Caco-2 (cell line): ENCODE data around the gene P4HA2. TPM values are rescaled to one million over a fixed set of nuclear protein-coding genes. Genes with fewer than 3 reads are reported as not detected.

Source experiments
- BruUV-seq: library from RNA; stranded (reverse); fragments of 400-500 nt; replicated peaks from 2 replicates; lab custom pipeline; 2021; lab: Mats Ljungman, UMichigan
- CTCF ChIA-PET: fragments of 300-600 bp; sonication (Branson Sonifier 250); formaldehyde crosslinking; loops from one replicate; lab custom pipeline; 2022; ENCODE audit warnings: antibody characterized with exemption; lab: Charles Lee
- POLR2A ChIA-PET: fragments of 300-600 bp; sonication (Branson Sonifier 250); formaldehyde crosslinking; loops from one replicate; lab custom pipeline; 2022; ENCODE audit warnings: antibody characterized with exemption; lab: Charles Lee
- DNase-seq, 2 experiments: peaks; one replicate each; pipeline versions ENCODE4 v3.0.0 to v3.0.0-alpha.2; 2020 to 2022
- H3K27me3 ChIP-seq: replicated peaks from 2 replicates; pipeline ENCODE4 v1.6.0; 2011; ENCODE audit warnings: low read length; ENCODE audit not compliant: control insufficient read depth, insufficient read depth
- H3K36me3 ChIP-seq: 2 replicates; pipeline ENCODE4 v1.5.1; 2011; ENCODE audit warnings: low read length; ENCODE audit not compliant: control insufficient read depth, insufficient read depth
- H3K4me1 ChIP-seq: fragments of 250-450 bp; sonication (Bioruptor Pico); 2 replicates; pipeline ENCODE4 v1.5.1; 2020; ENCODE audit warnings: mild to moderate bottlenecking
- H3K4me3 ChIP-seq: 2 replicates; pipeline ENCODE4 v1.5.1; 2011; ENCODE audit warnings: low read depth, mild to moderate bottlenecking, control low read depth, low read length
- H3K9me3 ChIP-seq: fragments of 250-450 bp; sonication (Bioruptor Pico); 2 replicates; pipeline ENCODE4 v1.5.1; 2020; ENCODE audit warnings: mild to moderate bottlenecking, moderate library complexity
- H3K27ac Mint-ChIP-seq: one replicate; pipeline ENCODE4 v1.8.0; 2022; ENCODE audit warnings: mixed read lengths; ENCODE audit not compliant: unreplicated experiment
- H3K27me3 Mint-ChIP-seq: one replicate; pipeline ENCODE4 v1.8.0; 2022; ENCODE audit warnings: mixed read lengths; ENCODE audit not compliant: insufficient read depth, unreplicated experiment
- H3K36me3 Mint-ChIP-seq: one replicate; pipeline ENCODE4 v1.8.0; 2022; ENCODE audit warnings: mild to moderate bottlenecking, mixed read lengths; ENCODE audit not compliant: insufficient read depth, unreplicated experiment
- H3K4me1 Mint-ChIP-seq: one replicate; pipeline ENCODE4 v1.8.0; 2022; ENCODE audit warnings: low read depth, mixed read lengths; ENCODE audit not compliant: unreplicated experiment
- H3K4me3 Mint-ChIP-seq: one replicate; pipeline ENCODE4 v1.8.0; 2022; ENCODE audit warnings: mild to moderate bottlenecking, moderate library complexity, mixed read lengths; ENCODE audit not compliant: unreplicated experiment
- H3K9me3 Mint-ChIP-seq: one replicate; pipeline ENCODE4 v1.8.0; 2022; ENCODE audit warnings: mixed read lengths; ENCODE audit not compliant: unreplicated experiment
- CTCF ChIP-seq, 2 experiments: fragments of 200-600 bp in 1 of 2; IDR thresholded peaks; 1 replicate in 1 of 2; 2 replicates in 1 of 2; pipeline versions ENCODE4 v1.5.1 to v1.8.0; 2011 to 2022; ENCODE audit warnings: antibody characterized with exemption in 1 of 2, control low read depth in 1 of 2, inconsistent platforms in 1 of 2, low read depth in 1 of 2, low read length in 1 of 2, mild to moderate bottlenecking in 1 of 2, moderate library complexity in 1 of 2; ENCODE audit not compliant: insufficient read depth in 1 of 2, severe bottlenecking in 1 of 2, unreplicated experiment in 1 of 2
- intact Hi-C: fragments of 100-400 bp; cut with micrococcal nuclease; formaldehyde crosslinking; loops from one replicate; pipeline ENCODE4 v1.10.0; 2022; ENCODE audit not compliant: unreplicated experiment
- microRNA-seq: library from miRNA; unstranded; fragments of <30 nt; microRNA quantifications from one replicate; pipeline ENCODE4 v1.2.0, GENCODE V29; 2022
- total RNA-seq: library from RNA; stranded (reverse); gene quantifications from 2 replicates; pipeline ENCODE4 v1.2.3, GENCODE V29; 2022

P4HA2 gene
- total RNA-seq, 1 experiment from 2014 or later, result 41.0 TPM

GRCh38 chr5:132143148-132143547 is 84.5 kb downstream of the P4HA2 start:
- no peaks in the 10 kb centered on the region for H3K36me3 ChIP-seq
- ChIA-PET CTCF (no interaction called here), POLR2A (no interaction called here)
- H3K4me3 Mint-ChIP-seq, result no peak overlapping the region
- no peak overlapping the region for H3K4me3 ChIP-seq
- H3K27me3 ChIP-seq, result no peaks in the 10 kb centered on the region
- H3K27me3 Mint-ChIP-seq, result peaks cover 3% of the 10 kb centered on the region
- H3K36me3 Mint-ChIP-seq, result no peaks in the 10 kb centered on the region
- BruUV-seq, result no TSS peak
- H3K9me3 Mint-ChIP-seq, result peaks cover 44% of the 10 kb centered on the region
- intact Hi-C loops, result no loop called here
- TF ChIP-seq CTCF (IDR thresholded peaks at IDR 0.05; ENCODE audit: insufficient read depth in 1 of 2, low read depth in 1 of 2, low read length in 1 of 2, severe bottlenecking in 1 of 2, unreplicated experiment in 1 of 2), result no peak
- no peak for DNase-seq
- H3K4me1 Mint-ChIP-seq, result no peaks in the 10 kb centered on the region
- peaks cover 20% of the 10 kb centered on the region for H3K9me3 ChIP-seq
- no peaks in the 10 kb centered on the region for H3K4me1 ChIP-seq
- no peak overlapping the region for H3K27ac Mint-ChIP-seq

GRCh38 chr5:132142459-132142858 is 85.2 kb downstream of the P4HA2 start:
- BruUV-seq, result no TSS peak
- Mint-ChIP-seq H3K9me3 (peaks cover 44% of the 10 kb centered on the region), H3K4me1 (no peaks in the 10 kb centered on the region), H3K27me3 (peaks cover 3% of the 10 kb centered on the region), H3K4me3 (no peak overlapping the region), H3K27ac (no peak overlapping the region), H3K36me3 (no peaks in the 10 kb centered on the region)
- Histone ChIP-seq H3K36me3 (no peaks in the 10 kb centered on the region), H3K4me3 (no peak overlapping the region), H3K27me3 (no peaks in the 10 kb centered on the region), H3K4me1 (no peaks in the 10 kb centered on the region), H3K9me3 (peaks cover 20% of the 10 kb centered on the region)
- POLR2A ChIA-PET, result no interaction called here
- CTCF ChIA-PET, result no interaction called here
- no peak for DNase-seq
- TF ChIP-seq CTCF (IDR thresholded peaks at IDR 0.05; ENCODE audit: insufficient read depth in 1 of 2, low read depth in 1 of 2, low read length in 1 of 2, severe bottlenecking in 1 of 2, unreplicated experiment in 1 of 2), result no peak
- intact Hi-C loops, result no loop called here

Small RNA genes within 50 kb of the gene (microRNA-seq; reads per million reads assigned to microRNA genes)
- not detected for gene MIR6830

Other genes with a start within 250 kb of the P4HA2 start
- gene ACSL6, start 216.2 kb downstream of the P4HA2 start, total RNA-seq, result 0.19 and 1.4 TPM in 2 replicates
- gene IL3, start 167.2 kb downstream of the P4HA2 start, total RNA-seq, result not detected in 2 replicates
- gene CSF2, start 154.1 kb downstream of the P4HA2 start, total RNA-seq, result not detected in 2 replicates
- gene PDLIM4, start 29.8 kb upstream of the P4HA2 start, total RNA-seq, result not detected in 2 replicates
- 1.5 and 1.7 TPM in 2 replicates for gene SLC22A4, start 66.5 kb upstream of the P4HA2 start, total RNA-seq
- 19.1 and 20.2 TPM in 2 replicates for gene SLC22A5, start 141.9 kb upstream of the P4HA2 start, total RNA-seq